Measurements from ENCODE around the gene DSCAM.
A peak's percentile ranks its signal among the peaks of the same experiment; 100 is the strongest.
"Not testable (repeated sequence)": the region's sequence is repeated elsewhere in the genome, so short reads cannot be mapped to it uniquely, and the experiment has no call there.

Gene DSCAM

DNA sequence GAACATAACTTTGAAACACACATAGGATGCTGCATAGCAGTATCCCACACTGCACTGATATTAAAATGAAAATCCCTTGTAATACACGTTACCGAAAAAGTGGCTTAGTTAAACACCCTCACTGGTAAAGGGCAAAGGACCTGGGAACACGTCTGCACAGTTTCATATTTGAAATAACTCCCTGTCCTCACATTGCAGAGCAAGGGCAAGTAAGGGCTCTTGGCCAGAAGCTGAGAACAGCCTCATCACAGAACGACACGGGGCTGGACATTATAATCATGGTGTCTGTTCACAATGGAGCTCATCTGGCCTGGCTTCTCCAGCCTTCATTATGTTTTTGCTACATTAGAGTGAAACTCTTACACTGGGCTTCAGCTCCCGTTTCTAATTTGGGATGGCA, 772.8 kb downstream of the DSCAM start:
- DNase-seq, result no peak

DNA sequence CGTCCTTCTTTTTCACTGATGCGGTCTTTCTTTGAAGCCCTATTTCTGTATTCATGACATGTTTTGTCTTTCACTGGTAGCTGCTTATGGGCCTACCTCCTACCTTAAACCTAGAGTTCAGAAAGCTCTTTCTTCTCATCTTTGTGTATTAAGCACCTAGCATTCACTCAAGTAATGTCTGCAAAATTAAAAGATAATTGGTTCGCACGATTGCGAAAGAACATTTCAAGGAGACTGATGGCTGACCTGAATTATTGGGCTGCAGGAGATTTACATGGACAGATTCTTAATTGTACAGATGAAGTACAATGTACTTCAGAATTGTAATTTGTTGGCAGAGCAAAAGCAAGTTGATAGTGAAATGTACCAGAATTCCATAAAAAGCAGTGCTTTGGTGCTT, 773.3 kb downstream of the DSCAM start:
- DNase-seq, result no peak

- no peak for DNase-seq
These were observed 776.1 kb downstream of the DSCAM start for GRCh38 chr21:40070871-40071270.

- DNase-seq, result no peak
These were observed 779.2 kb downstream of the DSCAM start for GRCh38 chr21:40067751-40068150.

DNA sequence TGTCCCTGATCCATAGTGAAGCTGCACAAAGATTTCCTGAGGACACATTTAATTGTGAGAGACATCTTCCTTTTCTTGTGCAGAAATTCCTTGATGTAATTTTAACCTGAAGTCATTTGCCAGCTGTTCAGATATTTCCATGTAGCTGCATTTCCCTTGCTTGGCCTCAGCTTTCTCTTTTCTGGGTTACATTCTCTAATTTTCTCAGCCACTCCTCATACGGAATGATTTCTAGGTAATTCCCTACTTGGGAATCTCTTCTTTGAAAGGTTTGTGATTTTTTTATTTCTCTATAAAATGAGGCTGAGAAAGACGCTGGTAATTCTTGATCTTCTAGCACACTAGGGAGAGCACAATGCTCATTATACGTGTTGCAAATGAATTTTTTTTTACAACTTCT, 780.7 kb downstream of the DSCAM start:
- no peak for DNase-seq

DNA sequence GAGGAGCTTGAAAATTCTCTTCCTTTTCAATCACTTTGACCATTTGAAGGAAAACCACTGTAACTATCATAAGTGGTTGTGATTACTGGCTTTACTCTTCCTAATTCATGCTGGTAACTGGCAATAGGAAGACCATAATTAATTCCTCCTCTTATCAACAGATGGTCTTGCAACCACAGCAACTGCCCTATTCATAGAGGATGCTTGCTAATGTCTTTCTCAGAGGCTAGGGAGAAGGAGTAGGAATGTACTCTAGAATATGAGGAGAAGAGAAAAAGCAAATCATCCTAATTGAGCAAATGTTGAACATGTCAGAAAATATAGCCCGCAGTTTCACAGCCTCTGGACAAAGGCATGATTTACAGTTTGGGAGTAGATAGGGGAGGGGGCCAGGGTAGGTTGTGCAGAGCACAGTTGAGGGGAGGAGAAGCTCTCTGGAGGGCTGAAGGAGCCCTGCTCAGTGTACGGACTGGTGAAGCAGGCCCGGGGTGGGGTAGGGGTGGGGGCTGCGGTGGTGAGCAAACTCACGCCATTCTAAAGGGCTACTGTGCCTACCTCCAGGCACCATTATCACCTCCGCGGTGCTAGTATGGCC, 786.8 kb downstream of the DSCAM start:
- DNase-seq, result no peak

- DNase-seq, result no peak
These were observed 789.6 kb downstream of the DSCAM start for GRCh38 chr21:40057331-40057730.

GRCh38 chr21:40056031-40056430, 790.9 kb downstream of the DSCAM start:
- no peak for DNase-seq

DNA sequence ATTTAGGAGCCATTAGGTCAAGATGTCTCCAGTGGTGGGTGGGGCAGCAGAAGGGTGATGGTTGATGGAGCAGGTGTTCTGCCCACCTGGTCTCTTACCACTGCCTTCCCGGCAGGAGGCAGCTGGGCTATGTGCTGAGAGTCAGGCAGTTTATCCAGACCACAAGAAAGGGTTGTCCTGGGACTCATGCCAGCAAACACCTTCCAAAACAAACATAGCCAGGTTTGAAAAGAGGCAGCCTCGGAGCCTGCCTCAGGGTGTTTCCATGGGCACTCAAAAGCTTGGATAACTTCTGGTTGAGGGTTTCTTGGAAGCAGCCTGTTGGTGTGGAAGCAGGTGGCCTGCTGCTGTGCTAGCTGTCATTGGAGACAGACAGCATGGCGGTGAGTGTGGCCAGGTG, 792.6 kb downstream of the DSCAM start:
- no peak for DNase-seq

GRCh38 chr21:40053007-40053406, 794.0 kb downstream of the DSCAM start:
- no peak for DNase-seq

GRCh38 chr21:40052276-40052675, 794.7 kb downstream of the DSCAM start:
- no peak for DNase-seq

- DNase-seq, result no peak
These were observed 795.2 kb downstream of the DSCAM start for GRCh38 chr21:40051801-40052200.

DNA sequence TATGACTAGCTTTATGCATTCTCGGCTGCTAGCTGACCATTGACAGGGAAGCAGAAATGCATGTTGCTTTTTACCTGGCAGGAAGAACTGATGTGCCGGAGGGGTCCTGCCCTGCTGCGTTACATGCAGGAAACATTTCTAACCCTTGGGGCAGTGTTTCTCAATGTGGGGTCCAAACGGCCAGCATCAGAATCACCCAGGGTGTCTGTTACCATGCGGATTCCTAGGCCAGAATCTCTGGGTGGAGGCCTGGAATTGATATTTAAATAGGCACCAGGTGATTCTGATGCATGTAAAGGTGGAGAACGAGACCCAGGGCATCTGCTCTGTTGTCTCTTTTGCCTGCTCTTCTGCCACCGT, 797.0 kb downstream of the DSCAM start:
- DNase-seq, result no peak

GRCh38 chr21:40049031-40049930, 797.7 kb downstream of the DSCAM start:
- DNase-seq, result peak; percentile 63

DNA sequence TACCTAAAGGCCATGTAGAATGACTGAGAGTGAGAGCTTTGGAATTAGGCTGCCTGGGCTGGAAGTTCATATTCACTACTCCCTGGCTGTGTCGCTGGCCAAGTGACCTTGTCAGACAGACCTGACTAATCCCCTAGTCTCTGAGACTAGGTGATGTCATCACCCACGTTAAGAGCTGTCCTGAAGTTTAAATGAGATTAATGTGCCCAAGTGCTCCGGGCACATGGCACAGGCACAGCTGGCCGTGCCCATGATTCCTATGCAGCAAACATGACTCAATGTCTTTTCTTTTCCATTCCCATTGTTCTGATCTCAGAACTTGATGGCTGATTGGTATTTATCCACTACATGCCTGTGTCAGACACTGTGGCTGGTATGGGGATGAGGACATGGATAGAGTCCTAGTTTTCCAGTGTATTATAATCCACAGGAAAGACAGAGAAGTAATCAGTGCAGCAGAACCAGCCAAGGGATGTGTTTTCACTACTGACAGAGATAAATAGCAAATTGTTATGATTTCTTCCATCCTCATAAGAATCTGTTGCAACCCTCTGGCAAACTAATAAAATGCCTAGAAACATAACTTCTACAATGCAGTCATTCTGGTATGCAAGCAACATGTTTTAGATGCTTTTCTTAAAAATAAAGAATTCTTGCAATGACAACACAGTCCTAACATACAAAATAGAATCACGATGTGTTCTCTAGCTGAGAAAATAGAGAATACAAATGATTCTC, 798.8 kb downstream of the DSCAM start:
- DNase-seq, result no peak

DNA sequence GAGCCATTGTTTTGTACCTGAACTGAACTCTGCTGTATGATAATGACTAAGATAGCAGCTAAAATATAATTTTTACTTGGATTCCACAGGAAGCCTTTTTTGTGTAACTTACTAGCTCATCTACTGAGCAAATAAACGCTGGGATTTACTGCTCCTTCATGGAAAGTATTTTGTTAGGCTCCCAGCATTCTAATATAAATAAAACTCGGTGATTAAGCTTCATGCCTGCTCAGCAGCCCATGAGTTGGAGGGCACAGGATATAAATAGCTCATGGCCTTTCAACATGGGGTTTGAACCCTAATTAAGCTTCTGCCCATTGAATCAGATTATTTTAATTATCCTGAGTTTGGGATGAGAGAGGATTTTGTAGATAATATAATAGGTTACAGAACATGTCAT, 799.7 kb downstream of the DSCAM start:
- DNase-seq, result no peak

GRCh38 chr21:40043866-40044265, 803.1 kb downstream of the DSCAM start:
- DNase-seq, result no peak

GRCh38 chr21:40043423-40043822, 803.5 kb downstream of the DSCAM start:
- DNase-seq, result peak; percentile 41

DNA sequence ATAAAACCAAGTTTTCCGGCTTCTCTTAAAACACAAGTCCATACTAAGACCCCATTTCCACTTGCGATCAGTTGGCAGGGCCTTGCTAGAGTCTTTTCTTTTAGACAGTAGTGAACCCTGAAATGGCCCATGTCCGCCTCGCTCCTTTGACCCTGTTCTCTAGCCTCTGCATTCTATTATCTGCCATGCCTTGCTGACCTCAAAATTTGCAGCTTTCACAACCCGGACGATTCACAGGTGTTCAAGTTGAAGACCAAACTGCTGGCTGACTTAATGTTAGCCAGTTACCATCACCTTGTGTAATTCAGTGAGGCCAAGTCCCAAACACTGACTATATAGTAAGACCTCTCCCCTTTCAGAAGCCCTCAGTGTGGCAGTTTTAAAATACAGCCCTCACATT, 805.5 kb downstream of the DSCAM start:
- DNase-seq, result no peak

DNA sequence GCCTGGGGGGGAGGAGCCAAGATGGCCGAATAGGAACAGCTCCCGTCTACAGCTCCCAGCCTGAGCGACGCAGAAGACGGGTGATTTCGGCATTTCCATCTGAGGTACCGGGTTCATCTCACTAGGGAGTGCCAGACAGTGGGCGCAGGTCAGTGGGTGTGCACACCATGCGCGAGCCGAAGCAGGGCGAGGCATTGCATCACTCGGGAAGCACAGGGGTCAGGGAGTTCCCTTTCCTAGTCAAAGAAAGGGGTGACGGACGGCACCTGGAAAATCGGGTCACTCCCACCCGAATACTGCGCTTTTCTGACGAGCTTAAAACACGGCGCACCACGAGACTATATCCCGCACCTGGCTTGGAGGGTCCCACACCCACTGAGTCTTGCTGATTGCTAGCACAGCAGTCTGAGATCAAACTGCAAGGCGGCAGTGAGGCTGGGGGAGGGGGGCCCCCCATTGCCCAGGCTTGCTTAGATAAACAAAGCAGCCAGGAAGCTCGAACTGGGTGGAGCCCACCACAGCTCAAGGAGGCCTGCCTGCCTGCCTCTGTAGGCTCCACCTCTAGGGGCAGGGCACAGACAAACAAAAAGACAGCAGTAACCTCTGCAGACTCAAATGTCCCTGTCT, 813.7 kb downstream of the DSCAM start:
- not testable (repeated sequence) for DNase-seq

DNA sequence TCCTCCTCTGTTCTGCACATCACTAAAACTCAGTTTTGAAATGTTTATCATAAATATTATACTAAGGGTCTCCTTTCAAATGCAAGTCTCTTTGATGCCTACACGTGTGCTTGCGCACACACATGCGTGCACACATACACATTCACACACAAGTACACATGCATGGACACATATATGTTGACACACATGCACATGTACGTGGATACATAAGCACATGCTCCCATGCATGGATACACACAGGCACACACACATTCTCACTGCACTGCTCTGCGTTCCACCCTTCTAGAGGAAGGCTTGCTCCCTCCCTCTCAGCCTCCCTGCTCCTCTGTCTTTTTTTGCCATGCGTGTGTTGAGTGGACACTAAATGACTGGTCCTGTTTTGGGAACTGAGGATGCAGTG, 817.1 kb downstream of the DSCAM start:
- DNase-seq, result no peak

DNA sequence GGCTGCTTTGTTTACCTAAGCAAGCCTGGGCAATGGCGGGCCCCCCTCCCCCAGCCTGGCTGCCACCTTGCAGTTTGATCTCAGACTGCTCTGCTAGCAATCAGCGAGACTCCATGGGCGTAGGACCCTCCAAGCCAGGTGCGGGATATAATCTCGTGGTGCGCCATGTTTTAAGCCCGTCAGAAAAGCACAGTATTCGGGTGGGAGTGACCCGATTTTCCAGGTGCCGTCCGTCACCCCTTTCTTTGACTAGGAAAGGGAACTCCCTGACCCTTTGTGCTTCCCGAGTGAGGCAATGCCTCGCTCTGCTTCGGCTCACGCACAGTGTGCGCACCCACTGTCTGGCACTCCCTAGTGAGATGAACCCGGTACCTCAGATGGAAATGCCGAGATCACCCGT, 818.6 kb downstream of the DSCAM start:
- DNase-seq, result not testable (repeated sequence)

DNA sequence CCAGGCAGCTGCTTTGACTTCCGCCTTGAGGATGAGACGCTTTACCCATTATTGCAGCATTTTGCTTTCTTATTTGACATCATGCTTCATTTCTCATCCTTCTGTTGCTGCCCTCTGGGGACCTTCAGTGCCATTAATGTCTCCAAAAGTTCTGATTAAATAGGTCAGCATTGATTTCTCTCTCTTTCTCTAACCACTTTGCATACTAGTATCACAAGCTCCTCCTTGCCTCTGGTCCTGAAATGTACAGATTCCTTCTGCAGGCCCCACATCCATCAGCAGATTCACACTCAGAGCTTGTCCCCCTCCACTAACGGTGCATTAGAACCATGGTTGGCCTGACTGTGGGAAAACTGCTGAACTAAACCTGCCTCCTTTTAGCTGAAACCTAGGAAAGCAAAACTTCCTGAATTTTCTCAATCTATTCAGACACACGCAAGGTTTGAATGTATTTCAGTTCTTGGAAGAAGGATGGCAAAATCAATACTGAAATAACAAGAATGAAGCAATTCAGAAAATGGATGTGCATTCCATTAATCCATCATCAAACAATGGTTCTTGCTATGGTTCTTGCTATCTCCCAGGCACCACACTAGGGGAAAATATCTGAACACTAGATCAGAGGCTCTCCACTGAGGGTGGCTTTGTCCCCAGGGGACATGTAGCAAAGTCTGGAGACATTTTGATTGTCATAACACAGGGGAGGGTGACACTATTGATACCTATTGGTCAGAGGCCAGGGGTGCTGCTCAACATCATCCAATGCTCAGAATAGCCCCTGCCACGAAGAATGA, 825.2 kb downstream of the DSCAM start:
- DNase-seq, result no peak
